Measurements from ENCODE around the gene IBA57. TPM values are rescaled to one million over a fixed set of nuclear protein-coding genes. Genes with fewer than 3 reads are reported as not detected.

IBA57 gene
- total RNA-seq, 4 donors from 2014 or later = 4.0 to 15.0 (median 11.7) TPM

- H3K4me3 ChIP-seq (replicated peaks in 1 of 3) = no peak overlapping the region
- no peaks in the 10 kb centered on the region for H3K9me3 ChIP-seq
- H3K27me3 ChIP-seq = no peaks in the 10 kb centered on the region
- no peak overlapping the region for H3K27ac ChIP-seq
- no peaks in the 10 kb centered on the region for H3K36me3 ChIP-seq
- 88 to 98% methylated on average over 13 to 16 of the region's 16 CpGs for WGBS, 2 donors
- intact Hi-C loops (cut with DNase I) = loop anchor here (10.0 kb wide), 2 partner anchors 76 to 164 kb away; no protein-coding TSS in a partner anchor
- no peak for DNase-seq
- H3K4me1 ChIP-seq = peaks cover 4 to 22% of the 10 kb centered on the region in 2 donors
- TF ChIP-seq CTCF (IDR thresholded peaks at IDR 0.05) = no peak
- TF ChIP-seq POLR2A (IDR thresholded peaks at IDR 0.05) = no peak
Observed at GRCh38 chr1:228210712-228211530, 45.3 kb downstream of the IBA57 start.

GRCh38 chr1:228211531-228212414 lies 46.2 kb downstream of the IBA57 start:
- Histone ChIP-seq H3K4me3 (replicated peaks in 1 of 3) (no peak overlapping the region), H3K9me3 (no peaks in the 10 kb centered on the region), H3K4me1 (peaks cover 4 to 14% of the 10 kb centered on the region in 2 donors), H3K27me3 (no peaks in the 10 kb centered on the region), H3K27ac (no peak overlapping the region), H3K36me3 (no peaks in the 10 kb centered on the region)
- intact Hi-C loops (cut with DNase I) = loop anchor here (10.0 kb wide), 2 partner anchors 77 to 163 kb away; no protein-coding TSS in a partner anchor
- no peak for DNase-seq
- no peak for TF ChIP-seq POLR2A (IDR thresholded peaks at IDR 0.05)
- TF ChIP-seq CTCF (IDR thresholded peaks at IDR 0.05) = no peak
- WGBS, 2 donors = 91 to 95% methylated on average over 22 to 51 of the region's 96 CpGs

GRCh38 chr1:228212415-228212965 lies 46.9 kb downstream of the IBA57 start:
- Histone ChIP-seq H3K27ac (no peak overlapping the region), H3K4me3 (replicated peaks in 1 of 3) (peak overlapping the region in 1 of 3 donors; percentile 65), H3K36me3 (no peaks in the 10 kb centered on the region), H3K4me1 (peaks cover 4 to 14% of the 10 kb centered on the region in 2 donors), H3K9me3 (no peaks in the 10 kb centered on the region), H3K27me3 (no peaks in the 10 kb centered on the region)
- TF ChIP-seq POLR2A (IDR thresholded peaks at IDR 0.05) = no peak
- no peak for TF ChIP-seq CTCF (IDR thresholded peaks at IDR 0.05)
- intact Hi-C loops (cut with DNase I) = loop anchor here (10.0 kb wide), 2 partner anchors 78 to 162 kb away; no protein-coding TSS in a partner anchor
- 5 to 9% methylated on average over 15 of the region's 66 CpGs for WGBS, 2 donors
- DNase-seq = peak; percentile 16 to 24

GRCh38 chr1:228212966-228213844 lies 47.6 kb downstream of the IBA57 start:
- WGBS, 2 donors = 0 to 1% methylated on average over 19 to 35 of the region's 67 CpGs
- peak; percentile 23 to 72 (median 40) for TF ChIP-seq CTCF (IDR thresholded peaks at IDR 0.05)
- TF ChIP-seq POLR2A (IDR thresholded peaks at IDR 0.05) = peak in 1 of 2 donors; percentile 49
- intact Hi-C loops (cut with DNase I) = loop anchor here (10.0 kb wide), 2 partner anchors 78 to 162 kb away; no protein-coding TSS in a partner anchor
- H3K9me3 ChIP-seq = no peaks in the 10 kb centered on the region
- no peaks in the 10 kb centered on the region for H3K27me3 ChIP-seq
- peak overlapping the region; percentile 53 to 65 (median 56) for H3K4me3 ChIP-seq (replicated peaks in 1 of 3)
- H3K27ac ChIP-seq = peak overlapping the region in 2 of 3 donors; percentile 23 to 80
- no peaks in the 10 kb centered on the region for H3K36me3 ChIP-seq
- peaks cover 4 to 14% of the 10 kb centered on the region in 2 donors for H3K4me1 ChIP-seq
- peak; percentile 93 for DNase-seq
